H9 (cell line): ENCODE results near the gene DHRS1. TPM values are rescaled to one million over a fixed set of nuclear protein-coding genes. Genes with fewer than 3 reads are reported as not detected.

Experiments used
- DNase-seq: peaks from one replicate; pipeline ENCODE4 v3.0.0-alpha.2; 2017
- H2AFZ ChIP-seq: one replicate; pipeline ENCODE4 v1.6.1; 2013; ENCODE audit warnings: mild to moderate bottlenecking, low read length, control low read depth, moderate library complexity
- H2AK5ac ChIP-seq: 2 replicates; pipeline ENCODE4 v1.6.1; 2013; ENCODE audit warnings: low read length, control low read depth, mixed read lengths; ENCODE audit not compliant: insufficient read length
- H2BK120ac ChIP-seq: one replicate; pipeline ENCODE4 v1.6.1; 2013; ENCODE audit warnings: low read depth, mild to moderate bottlenecking, low read length, control low read depth, inconsistent platforms; ENCODE audit not compliant: poor library complexity, severe bottlenecking
- H2BK12ac ChIP-seq: 2 replicates; pipeline ENCODE4 v1.6.1; 2013; ENCODE audit warnings: low read length, control low read depth, mixed read lengths, low read depth; ENCODE audit not compliant: insufficient read length
- H2BK15ac ChIP-seq: 2 replicates; pipeline ENCODE4 v1.6.1; 2013; ENCODE audit warnings: low read depth, low read length, control low read depth
- H2BK20ac ChIP-seq: one replicate; pipeline ENCODE4 v1.6.1; 2013; ENCODE audit warnings: low read depth, mild to moderate bottlenecking, low read length, control low read depth, inconsistent platforms; ENCODE audit not compliant: poor library complexity, severe bottlenecking
- H2BK5ac ChIP-seq: 2 replicates; pipeline ENCODE4 v1.6.1; 2013; ENCODE audit warnings: low read length, control low read depth, mixed read lengths; ENCODE audit not compliant: insufficient read length
- H3K14ac ChIP-seq: 2 replicates; pipeline ENCODE4 v1.6.1; 2013; ENCODE audit warnings: low read length, control low read depth; ENCODE audit not compliant: insufficient read depth
- H3K18ac ChIP-seq: 2 replicates; pipeline ENCODE4 v1.6.1; 2013; ENCODE audit warnings: low read depth, mild to moderate bottlenecking, mixed read lengths, low read length, control low read depth; ENCODE audit not compliant: insufficient read length
- H3K23ac ChIP-seq: 2 replicates; pipeline ENCODE4 v1.6.1; 2013; ENCODE audit warnings: low read length, control low read depth, mixed read lengths, low read depth; ENCODE audit not compliant: insufficient read length
- H3K23me2 ChIP-seq: 2 replicates; pipeline ENCODE4 v1.6.1; 2013; ENCODE audit warnings: low read depth, mild to moderate bottlenecking, mixed read lengths, low read length, control low read depth; ENCODE audit not compliant: insufficient read length, poor library complexity, severe bottlenecking
- H3K27ac ChIP-seq: 2 replicates; pipeline ENCODE4 v1.5.1; 2013; ENCODE audit warnings: low read length, control low read depth, mixed read lengths, low read depth; ENCODE audit not compliant: insufficient read length
- H3K27me3 ChIP-seq: 2 replicates; pipeline ENCODE4 v1.6.1; 2013; ENCODE audit warnings: low read length, control low read depth, inconsistent platforms; ENCODE audit not compliant: insufficient read depth
- H3K4ac ChIP-seq: 2 replicates; pipeline ENCODE4 v1.6.1; 2013; ENCODE audit warnings: low read depth, mild to moderate bottlenecking, control low read depth, inconsistent platforms, low read length, moderate library complexity
- H3K4me1 ChIP-seq: 2 replicates; pipeline ENCODE4 v1.6.1; 2013; ENCODE audit warnings: low read length, control low read depth, inconsistent platforms; ENCODE audit not compliant: insufficient read depth
- H3K4me2 ChIP-seq: 2 replicates; pipeline ENCODE4 v1.6.1; 2013; ENCODE audit warnings: low read length, control low read depth, mixed read lengths; ENCODE audit not compliant: insufficient read length, insufficient read depth
- H3K56ac ChIP-seq: 2 replicates; pipeline ENCODE4 v1.6.1; 2013; ENCODE audit warnings: low read depth, mild to moderate bottlenecking, mixed read lengths, low read length, control low read depth; ENCODE audit not compliant: insufficient read length
- H3K79me1 ChIP-seq: 2 replicates; pipeline ENCODE4 v1.6.1; 2013; ENCODE audit warnings: low read depth, mild to moderate bottlenecking, moderate library complexity, low read length, control low read depth, inconsistent platforms; ENCODE audit not compliant: insufficient read depth, poor library complexity, severe bottlenecking
- H3K79me2 ChIP-seq: 2 replicates; pipeline ENCODE4 v1.6.1; 2013; ENCODE audit warnings: low read length, control low read depth, inconsistent platforms; ENCODE audit not compliant: insufficient read depth
- H3K9ac ChIP-seq: 2 replicates; pipeline ENCODE4 v1.6.1; 2013; ENCODE audit warnings: low read length, control low read depth, mixed read lengths; ENCODE audit not compliant: insufficient read length; ENCODE audit errors: extremely low read depth
- H3K9me3 ChIP-seq: one replicate; pipeline ENCODE4 v1.6.1; 2013; ENCODE audit warnings: low read depth, low read length, inconsistent platforms; ENCODE audit not compliant: control insufficient read depth
- H3T11ph ChIP-seq: one replicate; pipeline ENCODE4 v1.6.1; 2013; ENCODE audit warnings: mild to moderate bottlenecking, low read length, control low read depth, inconsistent platforms
- H4K20me1 ChIP-seq: one replicate; pipeline ENCODE4 v1.6.1; 2013; ENCODE audit not compliant: control insufficient read depth, insufficient read length, insufficient read depth
- H4K5ac ChIP-seq: 2 replicates; pipeline ENCODE4 v1.6.1; 2013; ENCODE audit warnings: low read depth, mild to moderate bottlenecking, mixed read lengths, low read length, control low read depth; ENCODE audit not compliant: insufficient read length
- H4K8ac ChIP-seq: replicated peaks from 2 replicates; pipeline ENCODE4 v1.6.1; 2013; ENCODE audit warnings: low read length, control low read depth, mixed read lengths, low read depth; ENCODE audit not compliant: insufficient read length
- H4K91ac ChIP-seq: 2 replicates; pipeline ENCODE4 v1.6.1; 2013; ENCODE audit warnings: low read depth, mild to moderate bottlenecking, moderate library complexity, mixed read lengths, low read length, control low read depth; ENCODE audit not compliant: insufficient read length
- H3K27ac Mint-ChIP-seq, 3 experiments: 2 replicates in 2 of 3; 3 replicates in 1 of 3; pipeline ENCODE4 v1.8.0; 2020 to 2021; ENCODE audit warnings: mixed read lengths in 3 of 3, mild to moderate bottlenecking in 1 of 3, moderate library complexity in 1 of 3
- H3K27me3 Mint-ChIP-seq: 2 replicates; pipeline ENCODE4 v1.8.0; 2021; ENCODE audit warnings: low read depth, mild to moderate bottlenecking, moderate library complexity, mixed read lengths
- H3K36me3 Mint-ChIP-seq, 3 experiments: 2 replicates in 2 of 3; 3 replicates in 1 of 3; pipeline ENCODE4 v1.8.0; 2020 to 2021; ENCODE audit warnings: low read depth in 3 of 3, mixed read lengths in 3 of 3; ENCODE audit not compliant: insufficient read depth in 1 of 3
- H3K4me1 Mint-ChIP-seq, 2 experiments: 2 replicates each; pipeline ENCODE4 v1.8.0; 2020; ENCODE audit warnings: mixed read lengths in 2 of 2
- H3K4me3 Mint-ChIP-seq, 2 experiments: 2 replicates in 1 of 2; 3 replicates in 1 of 2; pipeline ENCODE4 v1.8.0; 2020 to 2021; ENCODE audit warnings: mild to moderate bottlenecking in 2 of 2, mixed read lengths in 2 of 2, moderate library complexity in 1 of 2
- H3K9me3 Mint-ChIP-seq, 2 experiments: 2 replicates in 1 of 2; 3 replicates in 1 of 2; pipeline ENCODE4 v1.8.0; 2020; ENCODE audit warnings: mild to moderate bottlenecking in 2 of 2, mixed read lengths in 2 of 2, moderate library complexity in 1 of 2
- CTCF ChIP-seq: fragments of 200-600 bp; sonication (generic); conservative IDR thresholded peaks from 3 replicates; pipeline ENCODE4 v1.8.0; 2021; ENCODE audit warnings: antibody characterized with exemption, mild to moderate bottlenecking
- WGBS: extraction: QIAGEN DNeasy Blood & Tissue Kit; methylation state at CpG from one replicate; pipeline ENCODE4 v1.1.7; 2013; ENCODE audit warnings: missing lambda C conversion rate, low lambda C conversion rate, mixed read lengths; ENCODE audit not compliant: insufficient read length; ENCODE audit errors: extremely low coverage; 5-methylcytosine and 5-hydroxymethylcytosine counted together
- total RNA-seq: library from RNA; stranded (reverse); gene quantifications from 2 replicates; pipeline ENCODE4 v1.2.1, GENCODE V29; 2021

DHRS1 gene
- total RNA-seq, 1 experiment from 2014 or later, result 19.1 TPM

- Histone ChIP-seq H3K4me2 (no peak overlapping the region), H2AFZ (no peak overlapping the region), H3K4ac (no peak overlapping the region), H4K20me1 (no peaks in the 10 kb centered on the region), H2BK120ac (no peak overlapping the region), H3K9me3 (no peaks in the 10 kb centered on the region), H3K9ac (no peak overlapping the region), H3K79me1 (no peaks in the 10 kb centered on the region), H2AK5ac (no peak overlapping the region), H3K23me2 (no peaks in the 10 kb centered on the region), H3K14ac (no peak overlapping the region), H3K18ac (no peak overlapping the region), H3K4me1 (no peaks in the 10 kb centered on the region), H4K8ac (no peak overlapping the region), H4K5ac (no peak overlapping the region), H2BK5ac (no peak overlapping the region), H3T11ph (no peak overlapping the region), H3K56ac (no peak overlapping the region), H3K27me3 (no peaks in the 10 kb centered on the region), H4K91ac (no peak overlapping the region), H2BK12ac (no peak overlapping the region), H3K23ac (no peak overlapping the region), H2BK20ac (no peak overlapping the region), H3K27ac (no peak overlapping the region), H3K79me2 (no peaks in the 10 kb centered on the region), H2BK15ac (no peak overlapping the region)
- no peak for TF ChIP-seq CTCF
- DNase-seq, result no peak
- H3K4me1 Mint-ChIP-seq, result peaks cover 3% of the 10 kb centered on the region in 2 experiments; a peak in 3 of 4 replicates
- no CpG with 5 or more reads among the region's 9 CpGs for WGBS
- H3K36me3 Mint-ChIP-seq, result peaks cover 3 to 25% (median 11%) of the 10 kb centered on the region in 3 experiments; a peak in 6 of 7 replicates
- no peak overlapping the region for H3K4me3 Mint-ChIP-seq
- H3K27ac Mint-ChIP-seq, result no peak overlapping the region
- H3K27me3 Mint-ChIP-seq, result peaks cover 20% of the 10 kb centered on the region
- H3K9me3 Mint-ChIP-seq, result no peaks in the 10 kb centered on the region
Measured at GRCh38 chr14:24312736-24313507, 13.3 kb upstream of the DHRS1 start.
